AG09309 (cell line): ENCODE results near the gene SUGP1.
A peak's percentile ranks its signal among the peaks of the same experiment; 100 is the strongest.

Source experiments
- DNase-seq: peaks from one replicate; pipeline ENCODE4 v3.0.0-alpha.2; 2010; ENCODE audit warnings: low read depth
- H3K4me3 ChIP-seq: 2 replicates; pipeline ENCODE4 v1.5.1; 2011; ENCODE audit warnings: mild to moderate bottlenecking, low read depth, low read length, moderate library complexity; ENCODE audit not compliant: control insufficient read depth
- TF ChIP-seq, protein P1 (sequence below): IDR thresholded peaks from 2 replicates; pipeline ENCODE4 v1.5.1; 2011; ENCODE audit warnings: mild to moderate bottlenecking, low read depth, low read length, inconsistent platforms; ENCODE audit not compliant: insufficient read depth, control insufficient read depth; ENCODE audit errors: missing control alignments

The SUGP1 gene

DNA sequence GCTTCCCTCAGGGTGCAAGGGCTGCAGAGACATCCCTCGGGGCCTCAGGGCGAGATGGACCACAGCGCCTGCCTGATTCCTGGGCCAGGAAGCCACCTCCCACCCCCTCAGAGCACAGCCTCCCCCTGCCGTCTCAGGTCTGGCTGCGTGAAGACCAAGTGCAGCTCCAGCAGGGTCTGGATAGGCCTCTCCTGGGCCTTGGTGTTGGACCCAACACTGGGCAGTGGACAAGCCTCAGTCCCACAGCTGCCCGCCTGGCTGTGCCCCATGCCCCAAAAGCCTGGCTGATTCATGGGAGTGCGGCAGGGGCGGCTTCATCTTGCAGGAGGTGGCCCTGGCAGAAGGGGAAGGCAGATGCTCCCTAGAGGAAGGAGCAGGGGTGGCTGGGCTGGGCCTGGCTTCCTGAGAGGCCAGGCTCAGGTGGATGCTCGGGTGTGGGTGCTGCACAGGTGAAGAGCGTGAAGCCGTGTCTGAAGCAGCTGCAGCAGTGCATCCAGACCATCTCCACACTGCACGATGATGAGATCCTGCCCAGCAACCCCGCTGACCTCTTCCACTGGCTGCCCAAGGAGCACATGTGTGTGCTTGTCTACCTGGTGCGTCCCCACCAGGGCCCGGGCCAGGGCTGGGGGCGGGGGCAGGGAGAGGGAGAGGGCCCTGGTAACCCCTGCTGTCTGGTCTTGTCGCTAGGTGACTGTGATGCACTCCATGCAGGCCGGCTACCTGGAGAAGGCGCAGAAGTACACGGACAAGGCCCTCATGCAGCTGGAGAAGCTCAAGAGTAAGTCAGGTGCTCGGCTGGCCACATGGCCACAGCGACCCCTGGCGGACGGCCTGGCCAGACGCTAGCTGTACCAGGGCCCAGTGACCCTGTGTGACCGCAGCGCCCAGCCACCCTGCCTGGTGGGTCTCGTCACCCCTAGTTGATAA lies 22.0 kb upstream of the SUGP1 start:
- DNase-seq: no peak
- no peak overlapping the region for H3K4me3 ChIP-seq
- TF ChIP-seq, protein P1, sequence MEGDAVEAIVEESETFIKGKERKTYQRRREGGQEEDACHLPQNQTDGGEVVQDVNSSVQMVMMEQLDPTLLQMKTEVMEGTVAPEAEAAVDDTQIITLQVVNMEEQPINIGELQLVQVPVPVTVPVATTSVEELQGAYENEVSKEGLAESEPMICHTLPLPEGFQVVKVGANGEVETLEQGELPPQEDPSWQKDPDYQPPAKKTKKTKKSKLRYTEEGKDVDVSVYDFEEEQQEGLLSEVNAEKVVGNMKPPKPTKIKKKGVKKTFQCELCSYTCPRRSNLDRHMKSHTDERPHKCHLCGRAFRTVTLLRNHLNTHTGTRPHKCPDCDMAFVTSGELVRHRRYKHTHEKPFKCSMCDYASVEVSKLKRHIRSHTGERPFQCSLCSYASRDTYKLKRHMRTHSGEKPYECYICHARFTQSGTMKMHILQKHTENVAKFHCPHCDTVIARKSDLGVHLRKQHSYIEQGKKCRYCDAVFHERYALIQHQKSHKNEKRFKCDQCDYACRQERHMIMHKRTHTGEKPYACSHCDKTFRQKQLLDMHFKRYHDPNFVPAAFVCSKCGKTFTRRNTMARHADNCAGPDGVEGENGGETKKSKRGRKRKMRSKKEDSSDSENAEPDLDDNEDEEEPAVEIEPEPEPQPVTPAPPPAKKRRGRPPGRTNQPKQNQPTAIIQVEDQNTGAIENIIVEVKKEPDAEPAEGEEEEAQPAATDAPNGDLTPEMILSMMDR: peak; percentile 87

DNA sequence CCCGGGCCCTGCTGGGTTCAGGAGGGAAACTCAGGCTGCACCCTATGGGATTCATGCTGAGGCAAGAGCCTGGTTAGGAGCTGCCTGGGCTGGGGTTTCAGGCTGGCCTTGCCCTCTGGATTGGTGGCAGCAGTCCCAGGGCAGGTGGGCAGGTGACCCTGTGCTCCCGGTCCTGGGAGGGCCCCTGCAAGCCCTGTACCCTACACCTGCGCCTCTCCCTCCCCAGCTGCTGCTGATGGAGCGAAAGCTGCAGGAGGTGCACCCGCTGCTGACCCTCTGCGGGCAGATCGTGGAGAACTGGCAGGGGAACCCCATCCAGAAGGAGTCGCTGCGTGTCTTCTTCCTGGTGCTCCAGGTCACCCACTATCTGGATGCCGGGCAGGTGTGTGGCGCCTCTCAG lies 20.7 kb upstream of the SUGP1 start:
- H3K4me3 ChIP-seq: no peak overlapping the region
- TF ChIP-seq, protein P1: no peak
- DNase-seq: no peak

DNA sequence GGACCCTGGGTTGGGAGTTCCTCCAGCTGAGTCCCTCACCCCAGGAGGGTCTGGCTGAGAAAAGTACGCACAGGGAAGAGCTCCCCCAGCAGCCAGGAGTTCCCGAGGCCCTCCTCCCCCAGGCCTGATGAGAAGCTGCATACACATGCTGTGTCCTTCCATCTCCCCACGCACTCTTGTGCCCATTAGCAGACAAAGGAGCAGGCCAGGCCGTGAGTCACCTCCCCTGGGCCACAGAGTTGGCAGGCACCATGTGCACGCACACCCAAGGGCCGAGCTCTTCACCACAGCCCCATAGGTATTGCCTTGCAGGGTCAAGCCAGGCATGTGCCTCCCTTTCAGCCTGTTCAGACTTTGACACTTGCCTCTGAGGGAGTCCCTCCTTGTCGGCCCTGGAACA lies 17.8 kb upstream of the SUGP1 start:
- H3K4me3 ChIP-seq: no peak overlapping the region
- TF ChIP-seq, protein P1: no peak
- no peak for DNase-seq

DNA sequence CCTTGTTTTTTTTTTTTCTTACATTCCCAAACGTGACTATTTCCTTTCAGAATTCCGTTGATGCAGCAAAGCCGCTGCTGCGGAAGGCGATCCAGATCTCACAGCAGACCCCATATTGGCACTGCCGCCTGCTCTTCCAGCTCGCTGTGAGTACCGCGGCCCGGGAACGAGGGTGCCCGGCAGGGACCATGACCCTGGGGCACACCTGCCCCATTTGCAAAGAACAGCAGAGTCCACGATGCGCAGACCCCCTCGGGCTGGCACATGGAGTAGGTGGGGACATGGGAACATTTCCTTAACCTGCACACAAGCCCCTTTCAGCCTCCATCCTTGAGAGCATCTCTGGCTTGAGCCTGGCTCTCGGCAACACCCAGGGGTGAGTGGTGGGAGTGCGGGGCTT lies 16.8 kb upstream of the SUGP1 start:
- TF ChIP-seq, protein P1: no peak
- H3K4me3 ChIP-seq: no peak overlapping the region
- DNase-seq: no peak

DNA sequence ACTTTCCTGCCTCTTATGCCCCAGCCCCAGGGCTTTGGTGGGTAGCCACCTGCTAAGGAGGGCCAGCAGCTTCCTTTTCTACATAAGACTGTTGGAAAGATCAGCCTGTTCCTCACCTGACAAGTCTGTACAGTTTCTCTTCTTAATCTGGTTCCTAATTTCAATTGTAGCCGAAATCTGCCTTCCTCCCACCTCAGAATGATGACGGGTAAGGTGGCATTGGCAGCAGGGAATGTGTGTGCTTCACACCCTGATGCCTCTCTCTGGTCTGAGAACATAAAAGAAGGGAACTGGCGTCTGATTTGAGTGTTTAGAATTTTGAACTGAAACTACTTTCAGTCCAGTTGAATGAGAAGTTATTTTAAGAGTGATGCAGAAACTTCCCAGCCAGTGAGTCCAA lies 16.3 kb upstream of the SUGP1 start:
- DNase-seq: no peak
- TF ChIP-seq, protein P1: no peak
- H3K4me3 ChIP-seq: no peak overlapping the region

DNA sequence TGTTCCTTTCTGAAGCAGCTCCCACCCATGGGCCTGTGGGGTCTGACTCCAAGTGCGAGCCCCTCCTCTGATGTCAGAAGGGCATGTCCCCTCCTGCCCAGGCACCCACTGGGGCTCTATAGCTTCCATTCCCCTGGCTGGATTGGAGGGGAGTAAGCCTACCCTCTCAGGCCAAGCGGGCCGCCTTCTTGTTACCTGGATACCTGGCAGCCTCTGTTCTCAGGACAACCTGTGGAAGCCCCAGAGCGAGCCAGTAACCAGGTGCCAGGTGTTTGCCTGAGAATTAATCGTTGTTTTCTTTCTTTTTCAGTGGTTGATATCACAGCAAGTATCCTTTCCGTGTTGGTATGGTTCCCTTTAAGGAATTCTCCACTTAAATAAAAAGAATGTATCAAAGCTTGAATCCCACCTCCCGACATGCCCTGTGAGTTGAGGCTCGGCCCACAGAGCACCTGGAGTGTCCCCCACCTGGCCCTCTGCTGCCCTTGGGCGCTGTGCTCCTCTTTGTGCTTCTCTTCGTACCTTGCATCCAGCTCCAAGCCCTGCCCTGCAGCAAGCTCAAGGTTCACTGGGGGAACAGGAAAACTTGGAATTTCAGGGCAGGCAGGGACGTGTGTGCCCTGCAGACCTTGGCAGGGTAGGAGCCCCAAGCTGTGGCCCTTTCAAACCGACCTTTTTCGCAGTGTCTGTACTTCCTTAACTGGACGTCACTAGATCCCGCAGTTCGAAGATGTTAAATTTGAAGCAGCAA lies 15.3 kb upstream of the SUGP1 start:
- H3K4me3 ChIP-seq: no peak overlapping the region
- no peak for DNase-seq
- TF ChIP-seq, protein P1: no peak
